AG09309 (cell line): ENCODE measurements around the gene SPATC1L.
A peak's percentile ranks its signal among the peaks of the same experiment; 100 is the strongest.

Experiments
- DNase-seq: peaks from one replicate; pipeline ENCODE4 v3.0.0-alpha.2; 2010; ENCODE audit warnings: low read depth
- H3K4me3 ChIP-seq: 2 replicates; pipeline ENCODE4 v1.5.1; 2011; ENCODE audit warnings: mild to moderate bottlenecking, low read depth, low read length, moderate library complexity; ENCODE audit not compliant: control insufficient read depth
- TF ChIP-seq, protein P1 (sequence below): IDR thresholded peaks from 2 replicates; pipeline ENCODE4 v1.5.1; 2011; ENCODE audit warnings: mild to moderate bottlenecking, low read depth, low read length, inconsistent platforms; ENCODE audit not compliant: insufficient read depth, control insufficient read depth; ENCODE audit errors: missing control alignments

Gene SPATC1L

DNA sequence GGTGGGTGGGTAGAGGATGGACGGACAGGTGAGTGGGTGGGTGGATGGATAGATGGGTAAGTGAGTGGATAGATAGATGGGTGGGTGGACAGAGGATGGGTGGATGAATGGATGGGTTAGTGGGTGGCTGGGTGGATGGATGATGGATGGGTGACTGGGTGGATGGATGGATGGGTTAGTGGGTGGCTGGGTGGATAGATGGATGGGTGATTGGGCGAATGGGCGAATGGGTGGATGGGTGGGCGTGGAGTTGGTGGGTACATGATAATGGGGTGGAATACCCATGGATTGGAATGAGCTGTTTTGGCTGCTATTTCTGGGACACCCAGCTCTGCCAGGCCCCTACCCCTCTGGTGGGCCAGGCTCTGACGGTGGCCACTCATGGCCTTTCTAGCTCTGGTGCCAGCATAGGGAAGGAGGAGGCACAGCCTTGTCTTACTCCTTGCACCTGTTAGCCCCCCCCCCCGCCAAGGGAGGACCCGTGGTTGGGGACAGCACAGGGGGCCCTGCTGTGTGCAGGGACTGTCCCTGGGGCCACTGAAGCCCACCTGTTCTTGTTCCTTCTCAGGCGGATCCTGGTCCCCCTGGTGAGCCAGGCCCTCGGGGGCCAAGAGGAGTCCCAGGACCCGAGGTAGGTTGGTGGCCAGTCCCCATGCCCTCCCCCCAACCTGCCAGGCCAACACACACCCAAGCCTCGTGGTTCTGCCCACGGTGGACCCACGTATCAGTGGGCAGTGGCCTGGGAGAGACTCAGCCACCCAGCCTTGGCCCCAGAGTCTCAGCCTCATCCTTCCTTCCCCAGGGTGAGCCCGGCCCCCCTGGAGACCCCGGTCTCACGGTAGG is 60.0 kb downstream of the SPATC1L start:
- DNase-seq, result no peak
- no peak overlapping the region for H3K4me3 ChIP-seq
- TF ChIP-seq, protein P1, sequence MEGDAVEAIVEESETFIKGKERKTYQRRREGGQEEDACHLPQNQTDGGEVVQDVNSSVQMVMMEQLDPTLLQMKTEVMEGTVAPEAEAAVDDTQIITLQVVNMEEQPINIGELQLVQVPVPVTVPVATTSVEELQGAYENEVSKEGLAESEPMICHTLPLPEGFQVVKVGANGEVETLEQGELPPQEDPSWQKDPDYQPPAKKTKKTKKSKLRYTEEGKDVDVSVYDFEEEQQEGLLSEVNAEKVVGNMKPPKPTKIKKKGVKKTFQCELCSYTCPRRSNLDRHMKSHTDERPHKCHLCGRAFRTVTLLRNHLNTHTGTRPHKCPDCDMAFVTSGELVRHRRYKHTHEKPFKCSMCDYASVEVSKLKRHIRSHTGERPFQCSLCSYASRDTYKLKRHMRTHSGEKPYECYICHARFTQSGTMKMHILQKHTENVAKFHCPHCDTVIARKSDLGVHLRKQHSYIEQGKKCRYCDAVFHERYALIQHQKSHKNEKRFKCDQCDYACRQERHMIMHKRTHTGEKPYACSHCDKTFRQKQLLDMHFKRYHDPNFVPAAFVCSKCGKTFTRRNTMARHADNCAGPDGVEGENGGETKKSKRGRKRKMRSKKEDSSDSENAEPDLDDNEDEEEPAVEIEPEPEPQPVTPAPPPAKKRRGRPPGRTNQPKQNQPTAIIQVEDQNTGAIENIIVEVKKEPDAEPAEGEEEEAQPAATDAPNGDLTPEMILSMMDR, result no peak

DNA sequence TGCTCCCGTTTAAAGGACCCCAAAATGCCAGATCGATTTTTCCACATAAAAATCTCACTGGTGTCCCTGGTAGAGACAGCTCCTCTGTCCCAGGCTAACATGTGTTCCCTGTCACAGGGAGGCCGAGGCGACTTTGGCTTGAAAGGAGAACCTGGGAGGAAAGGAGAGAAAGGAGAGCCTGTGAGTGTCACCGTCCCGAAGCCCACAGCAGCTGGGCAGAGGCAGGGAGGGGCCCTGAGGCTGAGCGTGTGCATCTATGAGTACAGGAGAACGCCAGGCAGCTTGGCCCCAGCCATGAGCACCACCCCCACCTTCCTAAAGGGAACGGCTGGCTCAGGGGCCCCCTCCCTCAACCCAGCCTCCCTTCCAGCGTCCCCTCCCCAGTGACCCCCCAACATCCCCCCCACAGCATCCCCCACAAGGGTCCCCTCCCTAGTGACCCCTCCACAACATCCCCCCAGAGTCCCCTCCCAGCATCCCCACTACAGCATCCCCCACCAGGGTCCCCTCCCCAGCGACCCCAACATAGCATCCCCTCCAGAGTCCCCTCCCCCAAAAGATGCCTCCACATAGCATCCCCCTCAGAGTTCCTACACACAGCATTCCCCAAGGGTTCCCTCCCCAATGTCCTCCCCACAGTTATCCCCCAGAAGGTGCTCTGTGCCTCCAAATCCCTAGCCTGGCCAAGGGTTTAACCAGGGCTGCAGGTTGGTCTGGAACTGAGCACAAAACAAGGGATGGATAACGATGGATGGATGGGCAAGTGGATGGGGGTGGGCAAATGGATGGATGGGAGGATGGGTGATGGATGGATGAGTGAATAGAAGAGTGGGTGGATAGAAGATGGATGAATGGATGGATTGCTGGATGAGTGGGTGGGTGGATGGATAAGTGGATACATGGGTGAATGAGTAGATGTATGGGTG is 61.2 kb downstream of the SPATC1L start:
- no peak overlapping the region for H3K4me3 ChIP-seq
- DNase-seq, result no peak
- TF ChIP-seq, protein P1, result no peak

DNA sequence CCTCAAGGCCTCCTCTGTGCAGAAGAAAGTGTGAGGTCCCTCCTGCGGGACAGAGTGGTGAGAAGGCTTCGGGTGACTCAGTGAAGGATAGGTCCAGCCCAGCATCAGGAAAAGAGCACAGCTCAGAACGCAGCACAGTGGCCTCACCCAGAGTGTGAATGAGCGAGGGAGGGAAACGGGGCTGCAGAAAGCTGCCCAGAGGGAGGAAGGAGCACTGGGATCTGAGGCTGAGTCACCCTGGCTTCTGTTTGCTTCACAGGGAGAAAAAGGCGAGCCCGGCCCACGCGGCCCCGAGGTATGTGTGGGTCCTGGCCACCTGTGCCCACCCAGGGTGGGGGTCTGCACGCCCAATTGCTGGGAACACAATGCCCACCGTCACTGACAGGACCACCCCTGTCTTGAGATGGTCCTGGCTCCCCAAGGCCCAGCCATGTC is 62.0 kb downstream of the SPATC1L start:
- peak; percentile 81 for DNase-seq
- no peak overlapping the region for H3K4me3 ChIP-seq

DNA sequence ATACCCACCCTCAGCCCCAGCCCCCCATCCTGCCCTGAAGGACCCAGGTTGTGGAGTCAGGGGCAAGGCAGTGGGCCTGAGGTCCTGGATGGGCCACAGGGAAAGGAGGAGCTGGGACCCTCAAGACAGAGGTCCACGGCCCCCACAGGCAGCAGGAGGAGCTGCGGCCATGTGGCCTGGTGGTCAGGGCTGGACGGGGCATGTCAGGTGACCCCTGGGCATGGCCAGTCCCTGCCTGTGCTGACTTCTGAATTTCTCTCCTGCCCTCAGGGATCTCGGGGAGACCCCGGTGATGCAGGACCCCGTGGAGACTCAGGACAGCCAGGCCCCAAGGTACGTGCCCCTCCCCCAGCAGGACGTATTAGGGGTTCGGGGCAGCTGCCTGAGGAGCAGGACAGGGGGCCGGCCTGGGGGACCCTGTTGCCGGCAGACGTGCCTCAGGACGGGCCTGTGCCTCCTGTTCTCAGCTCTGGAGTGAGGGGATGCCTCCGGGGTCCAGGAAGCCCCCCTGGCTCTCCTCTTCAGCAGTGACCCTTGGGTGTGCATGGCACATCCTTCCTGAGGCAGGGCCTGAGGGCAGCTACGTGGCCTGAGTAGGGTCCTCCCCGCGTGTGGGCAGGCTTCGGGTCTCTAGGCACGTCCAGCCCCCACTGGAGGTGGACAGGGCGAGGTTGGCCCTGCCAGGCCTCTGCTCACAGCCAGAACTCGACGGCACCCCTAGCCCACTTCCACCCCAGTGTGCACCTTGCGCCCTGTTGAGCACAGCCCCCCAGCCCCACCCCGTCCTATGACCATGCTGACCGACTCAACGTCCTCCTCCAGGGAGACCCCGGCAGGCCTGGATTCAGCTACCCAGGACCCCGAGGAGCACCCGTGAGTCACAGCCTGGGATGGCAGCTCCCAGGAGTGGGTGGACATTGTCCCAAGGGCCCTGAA is 62.7 kb downstream of the SPATC1L start:
- no peak overlapping the region for H3K4me3 ChIP-seq
- TF ChIP-seq, protein P1, result no peak
- no peak for DNase-seq

More for the DNA sequence above, 62.0 kb downstream of the SPATC1L start:
- TF ChIP-seq, protein P1, result no peak

DNA sequence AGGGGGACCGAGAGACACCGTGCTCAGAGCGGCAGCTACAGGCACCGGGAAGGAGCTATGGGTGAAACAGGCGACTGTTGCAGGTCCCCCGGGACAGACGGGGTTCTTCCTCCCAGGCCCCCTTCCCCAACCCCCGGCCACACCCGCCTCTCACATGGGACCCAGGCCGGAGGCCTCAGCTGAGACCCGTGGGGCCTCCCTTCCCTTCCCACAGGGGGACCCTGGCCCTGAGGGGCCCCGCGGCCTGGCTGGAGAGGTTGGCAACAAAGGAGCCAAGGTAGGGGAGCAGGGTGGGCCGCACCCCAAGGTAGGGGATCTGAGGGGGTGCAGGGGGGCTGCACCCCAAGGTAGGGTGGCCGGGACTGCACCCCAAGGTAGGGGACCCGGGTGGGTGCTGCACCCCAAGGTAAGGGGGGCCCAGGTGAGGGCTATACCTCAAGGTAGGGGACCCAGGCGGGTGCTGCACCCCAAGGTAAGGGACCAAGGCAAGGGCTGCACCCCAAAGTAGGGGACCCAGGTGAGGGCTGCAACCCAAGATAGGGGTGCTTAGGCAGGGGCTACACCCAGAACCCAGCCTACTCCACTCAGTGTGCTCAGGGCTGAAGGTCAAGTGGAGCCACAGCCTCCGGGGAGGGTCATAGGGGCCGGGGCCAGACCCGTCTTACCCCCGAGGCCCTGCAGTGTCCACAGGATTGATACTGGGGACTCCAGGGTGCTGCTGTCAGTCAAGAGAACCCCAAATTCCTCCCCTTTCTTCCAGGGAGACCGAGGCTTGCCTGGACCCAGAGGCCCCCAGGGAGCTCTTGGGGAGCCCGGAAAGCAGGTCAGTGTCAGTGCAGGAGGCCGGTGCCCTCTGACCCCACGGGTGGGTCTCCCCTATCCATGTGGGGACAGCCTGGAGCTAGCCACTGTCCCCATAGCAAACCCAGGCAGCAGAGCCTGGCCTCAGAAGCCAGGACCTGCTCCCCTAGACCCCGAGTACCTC is 63.7 kb downstream of the SPATC1L start:
- no peak overlapping the region for H3K4me3 ChIP-seq
- no peak for DNase-seq
- TF ChIP-seq, protein P1, result no peak
